Esophagus muscularis mucosa (tissue), 4 donors: Measurements from ENCODE around the gene RAB12. TPM values are rescaled to one million over a fixed set of nuclear protein-coding genes. Genes with fewer than 3 reads are reported as not detected.
"Not testable (repeated sequence)": the region's sequence is repeated elsewhere in the genome, so short reads cannot be mapped to it uniquely, and the experiment has no call there.

ENCODE experiments used
- DNase-seq: peaks from one replicate; pipeline ENCODE4 v3.0.0-alpha.2; 2017; ENCODE audit errors: extremely low spot score
- H3K27ac ChIP-seq, 4 donors: fragments of 200-600 bp; sonication (generic); replicated peaks in 1 of 4; 1 replicate in 3 of 4; 2 replicates in 1 of 4; pipeline ENCODE4 v1.5.1; 2016 to 2019; ENCODE audit warnings: mild to moderate bottlenecking in 1 of 4
- H3K27me3 ChIP-seq, 4 donors: fragments of 200-600 bp; sonication (generic); one replicate each; pipeline versions ENCODE4 v1.5.1 to v1.6.0; 2016 to 2019
- H3K36me3 ChIP-seq, 4 donors: fragments of 200-600 bp; sonication (generic); one replicate each; pipeline ENCODE4 v1.5.1; 2016 to 2019
- H3K4me1 ChIP-seq, 4 donors: fragments of 200-600 bp; sonication (generic); one replicate each; pipeline ENCODE4 v1.5.1; 2016 to 2019
- H3K4me3 ChIP-seq, 4 donors: fragments of 200-600 bp; sonication (generic); 1 replicate in 2 of 4; 2 replicates in 2 of 4; pipeline ENCODE4 v1.5.1; 2016 to 2019; ENCODE audit warnings: mild to moderate bottlenecking in 4 of 4, moderate library complexity in 1 of 4
- H3K9me3 ChIP-seq, 4 donors: fragments of 200-600 bp; sonication (generic); 1 replicate in 3 of 4; 2 replicates in 1 of 4; pipeline ENCODE4 v1.5.1; 2016 to 2019
- EP300 ChIP-seq: sonication (generic); formaldehyde crosslinking; IDR thresholded peaks from one replicate; pipeline ENCODE4 v1.6.1; 2017; ENCODE audit warnings: antibody characterized with exemption
- POLR2A ChIP-seq: fragments of 450-650 bp; IDR thresholded peaks from one replicate; pipeline ENCODE4 v1.6.1; 2017; ENCODE audit warnings: antibody characterized with exemption, moderate library complexity, mild to moderate bottlenecking, low read depth
- POLR2AphosphoS5 ChIP-seq, 2 donors: sonication (generic); formaldehyde crosslinking; IDR thresholded peaks; one replicate each; pipeline ENCODE4 v1.6.1; 2017; ENCODE audit warnings: antibody characterized with exemption in 2 of 2
- WGBS: methylation state at CpG from one replicate; pipeline ENCODE4 v1.1.5; 2018; 5-methylcytosine and 5-hydroxymethylcytosine counted together
- intact Hi-C: fragments of 100-400 bp; cut with DNase I; formaldehyde crosslinking; loops from one replicate; pipeline ENCODE4 v1.15.1; 2023
- total RNA-seq, 4 donors: library from RNA; depleted of rRNA; stranded (reverse); fragments of >200 nt; gene quantifications; one replicate each; pipeline versions ENCODE4 v1.1.0 to v1.2.1, GENCODE V29; 2016
- TF ChIP-seq, protein P1 (sequence below), 3 experiments: fragments of 200-600 bp in 2 of 3; fragments of 450-650 bp in 1 of 3; sonication (generic) in 2 of 3; IDR thresholded peaks; one replicate each; pipeline ENCODE4 v1.5.1; 2017 to 2019; ENCODE audit warnings: antibody characterized with exemption in 3 of 3, mild to moderate bottlenecking in 2 of 3, moderate library complexity in 1 of 3

RAB12 gene
- total RNA-seq, 4 donors from 2014 or later = 61.0 to 76.3 (median 68.9) TPM

DNA sequence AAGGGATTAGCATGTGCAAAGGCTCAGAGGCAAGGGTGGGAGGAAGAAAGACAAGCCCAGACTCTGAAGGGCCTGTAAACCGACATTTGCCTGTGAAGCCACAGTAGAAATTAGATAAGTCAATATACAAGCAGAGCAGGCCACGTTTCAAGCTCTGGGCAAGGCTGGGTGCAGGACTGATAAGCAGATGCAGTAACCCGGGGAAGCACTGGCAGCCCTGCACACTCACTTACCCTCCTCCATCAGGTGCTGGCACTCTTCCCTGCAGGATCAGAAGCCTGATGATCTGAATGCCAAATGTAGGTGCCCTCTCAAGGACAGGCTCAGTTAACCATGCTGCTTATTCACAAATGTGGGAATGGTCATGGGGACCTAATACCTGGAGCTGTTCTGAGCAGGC lies 46.3 kb upstream of the RAB12 start:
- no peak overlapping the region for H3K27ac ChIP-seq
- H3K36me3 ChIP-seq = no peaks in the 10 kb centered on the region
- H3K4me1 ChIP-seq = peaks cover 0 to 16% (median 2%) of the 10 kb centered on the region in 4 donors
- H3K27me3 ChIP-seq = no peaks in the 10 kb centered on the region
- DNase-seq = no peak
- intact Hi-C loops = no loop called here
- no peaks in the 10 kb centered on the region for H3K9me3 ChIP-seq
- H3K4me3 ChIP-seq = no peak overlapping the region
- TF ChIP-seq, protein P1, sequence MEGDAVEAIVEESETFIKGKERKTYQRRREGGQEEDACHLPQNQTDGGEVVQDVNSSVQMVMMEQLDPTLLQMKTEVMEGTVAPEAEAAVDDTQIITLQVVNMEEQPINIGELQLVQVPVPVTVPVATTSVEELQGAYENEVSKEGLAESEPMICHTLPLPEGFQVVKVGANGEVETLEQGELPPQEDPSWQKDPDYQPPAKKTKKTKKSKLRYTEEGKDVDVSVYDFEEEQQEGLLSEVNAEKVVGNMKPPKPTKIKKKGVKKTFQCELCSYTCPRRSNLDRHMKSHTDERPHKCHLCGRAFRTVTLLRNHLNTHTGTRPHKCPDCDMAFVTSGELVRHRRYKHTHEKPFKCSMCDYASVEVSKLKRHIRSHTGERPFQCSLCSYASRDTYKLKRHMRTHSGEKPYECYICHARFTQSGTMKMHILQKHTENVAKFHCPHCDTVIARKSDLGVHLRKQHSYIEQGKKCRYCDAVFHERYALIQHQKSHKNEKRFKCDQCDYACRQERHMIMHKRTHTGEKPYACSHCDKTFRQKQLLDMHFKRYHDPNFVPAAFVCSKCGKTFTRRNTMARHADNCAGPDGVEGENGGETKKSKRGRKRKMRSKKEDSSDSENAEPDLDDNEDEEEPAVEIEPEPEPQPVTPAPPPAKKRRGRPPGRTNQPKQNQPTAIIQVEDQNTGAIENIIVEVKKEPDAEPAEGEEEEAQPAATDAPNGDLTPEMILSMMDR (IDR thresholded peaks at IDR 0.05) = no peak
- WGBS = 72% methylated on average over 3 of the region's 3 CpGs

DNA sequence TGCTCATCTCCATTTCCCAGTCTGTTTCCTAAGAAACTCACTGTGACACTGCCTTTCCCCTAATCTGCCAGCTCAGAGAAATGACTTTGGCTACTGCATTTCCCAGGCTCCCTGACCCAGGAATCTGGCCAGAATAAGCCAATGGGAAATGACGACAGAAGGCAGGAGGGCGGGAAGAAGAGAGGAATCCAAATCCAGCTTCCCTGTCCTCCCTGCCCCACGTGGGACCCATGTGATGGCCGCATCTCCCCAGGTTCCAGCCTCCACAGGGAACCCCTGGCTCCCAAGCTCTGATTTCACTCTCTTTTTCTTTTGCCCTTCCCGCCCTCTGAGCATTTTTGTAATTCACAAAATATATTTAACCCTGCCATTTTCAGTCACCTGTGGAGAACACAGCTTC lies 37.8 kb upstream of the RAB12 start:
- H3K27ac ChIP-seq = no peak overlapping the region
- no peaks in the 10 kb centered on the region for H3K27me3 ChIP-seq
- H3K4me1 ChIP-seq = no peaks in the 10 kb centered on the region
- intact Hi-C loops = no loop called here
- WGBS = 75% methylated on average over 5 of the region's 5 CpGs
- H3K9me3 ChIP-seq = no peaks in the 10 kb centered on the region
- H3K4me3 ChIP-seq = no peak overlapping the region
- DNase-seq = no peak
- H3K36me3 ChIP-seq = no peaks in the 10 kb centered on the region
- TF ChIP-seq EP300 = no peak
- TF ChIP-seq, protein P1 (IDR thresholded peaks at IDR 0.05) = no peak
- TF ChIP-seq POLR2A = no peak
- no peak for TF ChIP-seq POLR2AphosphoS5 (IDR thresholded peaks at IDR 0.05)

GRCh38 chr18:8573766-8574165 lies 35.5 kb upstream of the RAB12 start:
- H3K4me1 ChIP-seq, H3K36me3 ChIP-seq, DNase-seq, H3K4me3 ChIP-seq, H3K9me3 ChIP-seq, H3K27me3 ChIP-seq, H3K27ac ChIP-seq, intact Hi-C loops: not testable (repeated sequence)
- WGBS = 76% methylated on average over 1 of the region's 1 CpG

GRCh38 chr18:8584798-8585197 lies 24.4 kb upstream of the RAB12 start:
- WGBS = 56% methylated on average over 8 of the region's 8 CpGs
- Histone ChIP-seq H3K9me3 (peaks cover 0 to 2% (median 0%) of the 10 kb centered on the region in 4 donors), H3K4me1 (no peaks in the 10 kb centered on the region), H3K36me3 (no peaks in the 10 kb centered on the region), H3K27me3 (peaks cover 0 to 18% (median 0%) of the 10 kb centered on the region in 4 donors), H3K27ac (no peak overlapping the region), H3K4me3 (no peak overlapping the region)
- intact Hi-C loops = no loop called here
- TF ChIP-seq, protein P1 (IDR thresholded peaks at IDR 0.05) = no peak
- no peak for TF ChIP-seq EP300
- TF ChIP-seq POLR2A = no peak
- no peak for TF ChIP-seq POLR2AphosphoS5 (IDR thresholded peaks at IDR 0.05)
- DNase-seq = no peak

- DNase-seq = no peak
- no peak overlapping the region for H3K4me3 ChIP-seq
- no peak overlapping the region for H3K27ac ChIP-seq
- no peaks in the 10 kb centered on the region for H3K36me3 ChIP-seq
- peaks cover 0 to 18% (median 0%) of the 10 kb centered on the region in 4 donors for H3K27me3 ChIP-seq
- H3K4me1 ChIP-seq = no peaks in the 10 kb centered on the region
- TF ChIP-seq POLR2A (no peak), EP300 (no peak)
- TF ChIP-seq, protein P1 (IDR thresholded peaks at IDR 0.05) = no peak
- intact Hi-C loops = no loop called here
- WGBS = 76% methylated on average over 4 of the region's 4 CpGs
- H3K9me3 ChIP-seq = peaks cover 0 to 7% (median 2%) of the 10 kb centered on the region in 4 donors
These were observed 22.3 kb upstream of the RAB12 start for GRCh38 chr18:8586941-8587340.
